Ascending aorta (tissue), 2 donors: ENCODE measurements around the gene PCNX2. TPM values are rescaled to one million over a fixed set of nuclear protein-coding genes. Genes with fewer than 3 reads are reported as not detected.

Experiments
- DNase-seq, 2 donors: peaks; one replicate each; pipeline ENCODE4 v3.0.0-alpha.2; 2019; ENCODE audit warnings: low spot score in 2 of 2
- H3K27ac ChIP-seq, 2 donors: fragments of 200-600 bp; sonication (generic); one replicate each; pipeline ENCODE4 v1.5.1; 2016 to 2017; ENCODE audit warnings: mild to moderate bottlenecking in 1 of 2
- H3K27me3 ChIP-seq: fragments of 200-600 bp; sonication (generic); one replicate; pipeline ENCODE4 v1.5.1; 2017
- H3K36me3 ChIP-seq, 2 donors: fragments of 200-600 bp; sonication (generic); one replicate each; pipeline ENCODE4 v1.5.1; 2016
- H3K4me1 ChIP-seq, 2 donors: fragments of 200-600 bp; sonication (generic); one replicate each; pipeline ENCODE4 v1.5.1; 2016 to 2017; ENCODE audit warnings: mild to moderate bottlenecking in 1 of 2
- H3K4me3 ChIP-seq, 2 donors: fragments of 200-600 bp; sonication (generic); one replicate each; pipeline ENCODE4 v1.5.1; 2016 to 2017; ENCODE audit warnings: mild to moderate bottlenecking in 1 of 2
- H3K9me3 ChIP-seq, 2 donors: fragments of 200-600 bp; sonication (generic); one replicate each; pipeline ENCODE4 v1.5.1; 2016
- CTCF ChIP-seq, 3 experiments: fragments of 200-600 bp in 2 of 3; fragments of 450-650 bp in 1 of 3; sonication (generic) in 2 of 3; IDR thresholded peaks; one replicate each; pipeline ENCODE4 v1.5.1; 2016 to 2019; ENCODE audit warnings: antibody characterized with exemption in 3 of 3, mild to moderate bottlenecking in 1 of 3, moderate library complexity in 1 of 3
- intact Hi-C: fragments of 100-400 bp; cut with DNase I; formaldehyde crosslinking; loops from one replicate; pipeline ENCODE4 v1.15.1; 2023
- total RNA-seq: library from RNA; depleted of rRNA; stranded (reverse); fragments of >200 nt; gene quantifications from one replicate; pipeline ENCODE4 v1.1.0, GENCODE V29; 2016

Gene PCNX2
- total RNA-seq, 1 donor from 2014 or later = 13.6 TPM

- intact Hi-C loops = no loop called here
- H3K27ac ChIP-seq = no peak overlapping the region
- no peak for TF ChIP-seq CTCF (IDR thresholded peaks at IDR 0.05)
- H3K4me1 ChIP-seq = peaks cover 0 to 4% of the 10 kb centered on the region in 2 donors
- no peak overlapping the region for H3K4me3 ChIP-seq
- DNase-seq = no peak
- peaks cover 8 to 36% of the 10 kb centered on the region in 2 donors for H3K36me3 ChIP-seq
- no peaks in the 10 kb centered on the region for H3K9me3 ChIP-seq
- H3K27me3 ChIP-seq = no peaks in the 10 kb centered on the region
Measured at GRCh38 chr1:232964601-232965000, 330.9 kb downstream of the PCNX2 start.

GRCh38 chr1:232962761-232963745 lies 332.5 kb downstream of the PCNX2 start:
- Histone ChIP-seq H3K36me3 (peaks cover 7 to 36% of the 10 kb centered on the region in 2 donors), H3K9me3 (peaks cover 2 to 4% of the 10 kb centered on the region in 2 donors), H3K27ac (peak overlapping the region in 1 of 2 donors; percentile 12), H3K4me1 (peaks cover 0 to 4% of the 10 kb centered on the region in 2 donors), H3K4me3 (no peak overlapping the region), H3K27me3 (no peaks in the 10 kb centered on the region)
- intact Hi-C loops = no loop called here
- DNase-seq = no peak
- no peak for TF ChIP-seq CTCF (IDR thresholded peaks at IDR 0.05)

GRCh38 chr1:232958067-232958466 lies 337.5 kb downstream of the PCNX2 start:
- H3K4me3 ChIP-seq = no peak overlapping the region
- no peaks in the 10 kb centered on the region for H3K27me3 ChIP-seq
- H3K4me1 ChIP-seq = peaks cover 0 to 2% of the 10 kb centered on the region in 2 donors
- H3K36me3 ChIP-seq = peaks cover 16 to 33% of the 10 kb centered on the region in 2 donors
- no peak for TF ChIP-seq CTCF (IDR thresholded peaks at IDR 0.05)
- DNase-seq = no peak
- H3K27ac ChIP-seq = no peak overlapping the region
- intact Hi-C loops = no loop called here
- H3K9me3 ChIP-seq = peaks cover 4% of the 10 kb centered on the region in 2 donors

- no peak for TF ChIP-seq CTCF (IDR thresholded peaks at IDR 0.05)
- Histone ChIP-seq H3K4me3 (no peak overlapping the region), H3K36me3 (peaks cover 16 to 33% of the 10 kb centered on the region in 2 donors), H3K9me3 (peaks cover 4% of the 10 kb centered on the region in 2 donors), H3K4me1 (peaks cover 0 to 5% of the 10 kb centered on the region in 2 donors), H3K27ac (no peak overlapping the region), H3K27me3 (no peaks in the 10 kb centered on the region)
- intact Hi-C loops = no loop called here
- DNase-seq = no peak
Measured at GRCh38 chr1:232956081-232956480, 339.4 kb downstream of the PCNX2 start.

- peaks cover 0 to 7% of the 10 kb centered on the region in 2 donors for H3K4me1 ChIP-seq
- H3K27me3 ChIP-seq = no peaks in the 10 kb centered on the region
- no peak for TF ChIP-seq CTCF (IDR thresholded peaks at IDR 0.05)
- H3K9me3 ChIP-seq = peaks cover 4% of the 10 kb centered on the region in 2 donors
- no peak overlapping the region for H3K27ac ChIP-seq
- no peak for DNase-seq
- no peak overlapping the region for H3K4me3 ChIP-seq
- H3K36me3 ChIP-seq = peaks cover 16 to 32% of the 10 kb centered on the region in 2 donors
- intact Hi-C loops = loop anchor here (5.0 kb wide), 1 partner anchor 187 kb away; no protein-coding TSS in a partner anchor
Measured at GRCh38 chr1:232954594-232955365, 340.7 kb downstream of the PCNX2 start.
